GM12875 (cell line): ENCODE measurements around the gene DSG2.

Source experiments
- H3K4me3 ChIP-seq: one replicate; pipeline ENCODE4 v1.5.1; 2011; ENCODE audit warnings: low read depth, low read length, control low read depth
- CTCF ChIP-seq: IDR thresholded peaks from 2 replicates; pipeline ENCODE4 v1.5.1; 2011; ENCODE audit warnings: low read depth, mild to moderate bottlenecking, control low read depth, inconsistent platforms, low read length, moderate library complexity, borderline replicate concordance; ENCODE audit not compliant: insufficient read depth

Gene DSG2

GRCh38 chr18:31509571-31509970, 11.6 kb downstream of the DSG2 start:
- no peak overlapping the region for H3K4me3 ChIP-seq
- no peak for TF ChIP-seq CTCF

- H3K4me3 ChIP-seq = no peak overlapping the region
- TF ChIP-seq CTCF = no peak
Measured at GRCh38 chr18:31510319-31510718, 12.3 kb downstream of the DSG2 start.

GRCh38 chr18:31511098-31511497, 13.1 kb downstream of the DSG2 start:
- TF ChIP-seq CTCF = peak; percentile 20; the same call in 1 of the 2 replicates
- no peak overlapping the region for H3K4me3 ChIP-seq

GRCh38 chr18:31512203-31512764, 14.3 kb downstream of the DSG2 start:
- TF ChIP-seq CTCF = no peak
- H3K4me3 ChIP-seq = no peak overlapping the region

- TF ChIP-seq CTCF = no peak
Measured at GRCh38 chr18:31513189-31513935, 15.4 kb downstream of the DSG2 start.

GRCh38 chr18:31516437-31516836, 18.5 kb downstream of the DSG2 start:
- H3K4me3 ChIP-seq = no peak overlapping the region
- no peak for TF ChIP-seq CTCF

More at GRCh38 chr18:31513189-31513935, 15.4 kb downstream of the DSG2 start:
- no peak overlapping the region for H3K4me3 ChIP-seq

GRCh38 chr18:31526374-31526773, 28.4 kb downstream of the DSG2 start:
- no peak overlapping the region for H3K4me3 ChIP-seq
- TF ChIP-seq CTCF = no peak
